ENCODE results near the gene SBK2. TPM values are rescaled to one million over a fixed set of nuclear protein-coding genes. Genes with fewer than 3 reads are reported as not detected.

The SBK2 gene
- total RNA-seq, 1 experiment from 2014 or later, result 5.2 TPM

DNA sequence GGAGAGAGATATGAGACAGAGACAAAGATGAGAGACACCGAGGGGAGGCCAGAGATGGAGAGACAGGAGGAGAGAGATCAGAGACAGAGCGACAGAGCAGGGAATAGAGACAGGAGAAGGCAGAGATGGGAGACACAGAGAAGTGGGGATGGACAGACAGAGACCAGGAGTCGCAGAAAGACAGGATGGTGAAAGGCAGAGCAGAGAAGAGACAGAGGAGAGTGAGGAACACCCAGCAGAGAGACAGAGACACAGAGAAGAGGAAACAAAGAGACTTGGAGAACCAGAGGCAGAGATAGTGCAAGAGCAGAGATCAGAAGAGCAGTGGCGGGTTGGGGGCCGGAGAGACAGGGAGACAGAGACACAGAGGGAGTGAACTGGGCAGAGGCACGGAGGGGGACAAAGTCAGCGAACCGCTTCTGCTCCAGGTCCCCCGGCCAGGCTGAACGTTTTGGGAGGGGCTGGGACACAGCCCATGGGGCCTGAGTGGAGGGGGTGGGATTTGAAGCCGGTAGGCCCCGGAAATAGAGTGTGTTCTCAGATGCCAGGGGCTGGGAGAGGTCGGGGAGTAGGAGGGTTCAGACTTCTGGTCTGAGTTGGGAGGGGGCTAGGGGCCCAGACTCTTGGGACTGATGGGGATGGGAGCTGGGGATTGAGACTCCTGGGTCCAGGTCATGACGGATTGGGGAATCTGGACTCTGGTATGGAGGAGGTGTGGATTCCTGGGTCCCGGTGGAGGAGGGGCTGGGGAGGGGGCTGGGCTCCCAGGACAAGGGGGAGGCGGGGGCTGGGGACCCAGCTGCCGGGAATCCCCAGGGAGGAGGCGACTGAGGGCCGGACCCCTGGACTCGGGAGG, 43.1 kb upstream of the SBK2 start (continued):
- TF ChIP-seq CDX4 (CRISPR knock-in tag; IDR thresholded peaks at IDR 0.05; ENCODE audit: borderline replicate concordance), result no peak
- TF ChIP-seq ETV6 (CRISPR knock-in tag; IDR thresholded peaks at IDR 0.05), result no peak
- TF ChIP-seq GTF2I (CRISPR knock-in tag; conservative IDR thresholded peaks at IDR 0.05), result no peak

DNA sequence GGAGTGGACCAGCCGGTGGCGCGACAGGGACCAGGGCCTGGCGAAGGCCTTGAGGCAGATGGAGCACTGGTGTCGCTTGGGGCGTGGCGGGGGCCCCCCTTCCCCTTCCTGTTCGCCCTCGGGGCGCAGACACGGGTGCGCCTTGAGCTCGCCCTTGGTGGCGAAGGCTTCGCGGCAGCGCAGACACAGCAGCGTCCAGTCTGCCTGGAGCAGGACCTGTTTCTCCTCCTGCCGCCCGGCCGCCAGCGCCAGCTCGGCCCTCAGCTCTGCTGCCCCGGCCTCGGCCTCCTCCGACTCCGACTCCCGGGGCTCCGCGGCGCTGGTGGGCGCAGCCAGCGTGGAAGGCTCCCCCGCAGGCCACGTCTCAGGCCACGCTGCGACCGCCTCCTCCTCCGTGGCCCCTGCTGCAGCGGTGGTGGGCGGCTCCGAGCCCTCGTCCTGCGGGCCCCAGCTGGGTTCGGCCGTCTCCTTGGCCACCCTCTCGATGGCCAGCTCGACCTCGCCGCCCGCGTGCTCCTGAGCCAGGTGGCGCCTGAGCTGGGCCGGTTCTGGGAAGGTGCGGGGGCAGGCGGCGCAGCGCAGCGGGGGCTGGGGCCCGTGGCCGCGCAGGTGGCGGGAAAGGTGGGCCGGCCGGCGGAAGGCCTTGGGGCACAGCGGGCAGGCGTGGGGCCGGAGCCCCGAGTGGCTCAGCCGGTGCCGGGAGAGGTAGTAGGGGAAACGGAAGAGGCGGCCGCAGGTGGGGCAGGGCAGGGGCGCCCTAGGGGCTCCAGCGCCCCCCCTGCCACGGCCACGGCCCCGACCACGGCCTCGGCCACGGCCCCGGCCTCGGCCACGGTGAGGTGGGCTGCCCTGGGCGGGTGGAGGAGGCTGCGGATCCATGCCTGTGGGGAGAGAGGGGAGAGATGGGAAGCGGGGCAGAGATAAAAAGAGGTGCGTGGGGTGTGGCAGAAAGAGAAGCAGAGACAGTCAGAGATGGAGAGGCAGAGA, 42.1 kb upstream of the SBK2 start:
- Mint-ChIP-seq H3K4me1 (peaks cover 5% of the 10 kb centered on the region), H3K27me3 (ENCODE audit: low read depth) (peaks cover 4% of the 10 kb centered on the region; the same call in 1 of the 2 replicates), H3K9me3 (no peaks in the 10 kb centered on the region), H3K4me3 (peak overlapping the region; percentile 86), H3K36me3 (peaks cover 13% of the 10 kb centered on the region), H3K27ac (peak overlapping the region; percentile 71)
- ChIA-PET CTCF (no interaction called here), POLR2A (no interaction called here)
- ATAC-seq (no peak), DNase-seq (ENCODE audit: low spot score) (no peak)
- TF ChIP-seq EMX1 (CRISPR knock-in tag; IDR thresholded peaks at IDR 0.05), result no peak
- no peak for TF ChIP-seq ZNF423 (CRISPR knock-in tag; IDR thresholded peaks at IDR 0.05)
- TF ChIP-seq OVOL2 (CRISPR knock-in tag; IDR thresholded peaks at IDR 0.05; ENCODE audit: borderline replicate concordance), result no peak
- no peak for TF ChIP-seq ESRRA (CRISPR knock-in tag; IDR thresholded peaks at IDR 0.05; ENCODE audit: borderline replicate concordance)
- TF ChIP-seq RORB (CRISPR knock-in tag; IDR thresholded peaks at IDR 0.05), result no peak
- no peak for TF ChIP-seq STAT6 (CRISPR knock-in tag; conservative IDR thresholded peaks at IDR 0.05; ENCODE audit: low read depth)
- TF ChIP-seq ZNF416 (CRISPR knock-in tag; IDR thresholded peaks at IDR 0.05), result no peak
- TF ChIP-seq PREB (CRISPR knock-in tag; IDR thresholded peaks at IDR 0.05; ENCODE audit: borderline replicate concordance), result no peak
- no peak for TF ChIP-seq MAX (CRISPR knock-in tag; IDR thresholded peaks at IDR 0.05)
- TF ChIP-seq HMGA2 (CRISPR knock-in tag; IDR thresholded peaks at IDR 0.05), result no peak
- no peak for TF ChIP-seq NR1H2 (CRISPR knock-in tag; IDR thresholded peaks at IDR 0.05)
- no peak for TF ChIP-seq ARID4B (CRISPR knock-in tag; IDR thresholded peaks at IDR 0.05; ENCODE audit: borderline replicate concordance)
- no peak for TF ChIP-seq JAZF1 (CRISPR knock-in tag; IDR thresholded peaks at IDR 0.05)
- no peak for TF ChIP-seq ZNF532 (CRISPR knock-in tag; IDR thresholded peaks at IDR 0.05; ENCODE audit: borderline replicate concordance)
- TF ChIP-seq, protein P1, sequence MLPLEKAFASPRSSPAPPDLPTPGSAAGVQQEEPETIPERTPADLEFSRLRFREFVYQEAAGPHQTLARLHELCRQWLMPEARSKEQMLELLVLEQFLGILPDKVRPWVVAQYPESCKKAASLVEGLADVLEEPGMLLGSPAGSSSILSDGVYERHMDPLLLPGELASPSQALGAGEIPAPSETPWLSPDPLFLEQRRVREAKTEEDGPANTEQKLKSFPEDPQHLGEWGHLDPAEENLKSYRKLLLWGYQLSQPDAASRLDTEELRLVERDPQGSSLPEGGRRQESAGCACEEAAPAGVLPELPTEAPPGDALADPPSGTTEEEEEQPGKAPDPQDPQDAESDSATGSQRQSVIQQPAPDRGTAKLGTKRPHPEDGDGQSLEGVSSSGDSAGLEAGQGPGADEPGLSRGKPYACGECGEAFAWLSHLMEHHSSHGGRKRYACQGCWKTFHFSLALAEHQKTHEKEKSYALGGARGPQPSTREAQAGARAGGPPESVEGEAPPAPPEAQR (CRISPR knock-in tag; IDR thresholded peaks at IDR 0.05), result no peak
